ENCODE data around the gene SLC39A2. TPM values are rescaled to one million over a fixed set of nuclear protein-coding genes. Genes with fewer than 3 reads are reported as not detected.

Gene SLC39A2
- total and polyA plus RNA-seq, 9 of the 15 experiments (the other 6 are each of a cell fraction or from before 2014, with no cell fraction given) = 0.06 to 0.09 TPM; not detected in 7

DNA sequence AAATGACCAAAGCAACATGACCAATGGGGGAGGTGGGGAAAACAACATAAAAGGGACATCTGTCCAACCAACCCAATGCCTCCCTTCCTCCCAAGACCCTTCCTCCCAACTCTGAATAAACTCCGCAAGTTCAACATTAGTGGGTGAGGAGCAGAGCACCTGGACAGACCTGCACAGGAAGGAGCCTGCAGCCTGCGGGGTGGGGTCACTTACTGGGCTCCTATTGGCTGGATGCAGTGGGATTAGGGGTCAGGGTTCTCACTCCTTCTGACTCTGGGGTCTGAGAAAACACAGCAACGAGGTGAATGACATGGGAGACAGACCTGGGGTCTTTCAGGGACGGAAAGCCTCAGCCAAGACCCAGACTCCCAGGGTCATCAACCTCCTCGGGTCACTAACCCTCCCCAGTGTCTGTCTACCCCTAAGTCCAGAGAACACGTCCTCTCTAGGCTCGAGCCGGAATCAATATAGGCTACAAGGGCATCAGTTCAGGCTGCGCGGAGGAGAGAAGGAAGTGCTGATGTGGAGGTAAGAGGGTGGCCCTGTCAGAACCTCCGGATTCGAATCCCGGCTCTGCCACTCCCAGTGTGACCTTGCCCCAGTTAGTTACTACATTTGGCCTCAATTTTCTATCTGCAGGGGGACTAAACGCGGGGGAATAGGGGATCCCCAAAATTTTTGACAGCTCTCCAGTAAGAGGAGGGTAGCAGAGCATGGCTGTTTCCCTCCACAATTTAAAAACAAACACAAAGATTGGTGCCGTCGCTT lies 24.9 kb downstream of the SLC39A2 start:
- Histone ChIP-seq H3K9ac (ENCODE audit: insufficient read depth in 1 of 2, low read depth in 2 of 2, low read length in 2 of 2) (peak overlapping the region; percentile 77 to 91), H4K20me1 (replicated peaks; ENCODE audit: control insufficient read depth, insufficient read depth, low read length) (no peaks in the 10 kb centered on the region), H3K27me3 (ENCODE audit: control insufficient read depth in 2 of 2, insufficient read depth in 2 of 2, low read length in 2 of 2) (no peaks in the 10 kb centered on the region), H3K4me3 (peak overlapping the region; percentile 66), H3K9me1 (ENCODE audit: control insufficient read depth, insufficient read depth, low read length) (peaks cover 2% of the 10 kb centered on the region), H3K4me2 (ENCODE audit: insufficient read depth, low read length) (peak overlapping the region; percentile 82), H3K79me2 (ENCODE audit: control insufficient read depth, insufficient read depth, low read length) (peaks cover 21% of the 10 kb centered on the region), H3K9me3 (replicated peaks; ENCODE audit: control insufficient read depth, insufficient read depth, low read depth, low read length) (no peaks in the 10 kb centered on the region), H3K36me3 (ENCODE audit: control insufficient read depth, insufficient read depth, low read length) (peaks cover 18% of the 10 kb centered on the region; the same call in 1 of the 3 replicates), H3K27ac (ENCODE audit: extremely low read depth, low read depth, low read length) (peak overlapping the region; percentile 79), H3K4me1 (replicated peaks in 1 of 2; ENCODE audit: control insufficient read depth in 2 of 2, insufficient read depth in 2 of 2, low read length in 2 of 2) (peaks cover 35 to 39% of the 10 kb centered on the region in 2 experiments), H2AFZ (ENCODE audit: low read depth, low read length) (peak overlapping the region; percentile 80)
- BruUV-seq (replicated peaks) = no TSS peak
- ChIA-PET POLR2A (interaction anchor here (0.9 to 2.6 kb wide), 5 partner anchors 9 to 145 kb away, joined by 3 to 12 read pairs (median 3); no protein-coding TSS in a partner anchor), CTCF (ENCODE audit: low intra/inter-chr PET ratio) (no interaction called here)
- in situ Hi-C loops (cut with MboI) = no loop called here
- peak; percentile 40 for ATAC-seq
- FAIRE-seq = peak; percentile 57
- peak in 1 of 4 experiments; percentile 30 for DNase-seq (ENCODE audit: extremely low read depth in 1 of 4, low spot score in 3 of 4)
- WGBS (ENCODE audit: insufficient coverage, low coverage, missing lambda C conversion rate) = 13% methylated on average over 17 of the region's 17 CpGs
- TF ChIP-seq C11orf30 (IDR thresholded peaks at IDR 0.05; ENCODE audit: low read depth) (0 out of 2 replicates have a peak, but pooled peaks have one; percentile 14), RFX1 (IDR thresholded peaks at IDR 0.05) (no peak), KDM4B (IDR thresholded peaks at IDR 0.05; ENCODE audit: borderline replicate concordance in 2 of 2, low read depth in 1 of 2) (no peak), ZNF274 (IDR thresholded peaks at IDR 0.05; ENCODE audit: borderline replicate concordance, low read depth, low read length) (no peak), SPI1 (IDR thresholded peaks at IDR 0.05; ENCODE audit: borderline replicate concordance, low read depth, low read length) (peak; percentile 35; the same call in 1 of the 2 replicates), ZNF79 (CRISPR knock-in tag; IDR thresholded peaks at IDR 0.05; ENCODE audit: low read depth) (no peak), SREBF1 (IDR thresholded peaks at IDR 0.05; ENCODE audit: borderline replicate concordance, low read depth, low read length) (no peak), NELFE (IDR thresholded peaks at IDR 0.05; ENCODE audit: insufficient read depth, insufficient read length) (no peak), SMAD1 (IDR thresholded peaks at IDR 0.05; ENCODE audit: low read depth, low read length, partially characterized antibody) (no peak), KAT8 (IDR thresholded peaks at IDR 0.05; ENCODE audit: low read depth) (no peak)
- TF ChIP-seq, protein P1, sequence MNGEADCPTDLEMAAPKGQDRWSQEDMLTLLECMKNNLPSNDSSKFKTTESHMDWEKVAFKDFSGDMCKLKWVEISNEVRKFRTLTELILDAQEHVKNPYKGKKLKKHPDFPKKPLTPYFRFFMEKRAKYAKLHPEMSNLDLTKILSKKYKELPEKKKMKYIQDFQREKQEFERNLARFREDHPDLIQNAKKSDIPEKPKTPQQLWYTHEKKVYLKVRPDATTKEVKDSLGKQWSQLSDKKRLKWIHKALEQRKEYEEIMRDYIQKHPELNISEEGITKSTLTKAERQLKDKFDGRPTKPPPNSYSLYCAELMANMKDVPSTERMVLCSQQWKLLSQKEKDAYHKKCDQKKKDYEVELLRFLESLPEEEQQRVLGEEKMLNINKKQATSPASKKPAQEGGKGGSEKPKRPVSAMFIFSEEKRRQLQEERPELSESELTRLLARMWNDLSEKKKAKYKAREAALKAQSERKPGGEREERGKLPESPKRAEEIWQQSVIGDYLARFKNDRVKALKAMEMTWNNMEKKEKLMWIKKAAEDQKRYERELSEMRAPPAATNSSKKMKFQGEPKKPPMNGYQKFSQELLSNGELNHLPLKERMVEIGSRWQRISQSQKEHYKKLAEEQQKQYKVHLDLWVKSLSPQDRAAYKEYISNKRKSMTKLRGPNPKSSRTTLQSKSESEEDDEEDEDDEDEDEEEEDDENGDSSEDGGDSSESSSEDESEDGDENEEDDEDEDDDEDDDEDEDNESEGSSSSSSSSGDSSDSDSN (IDR thresholded peaks at IDR 0.05; ENCODE audit: borderline replicate concordance in 1 of 2, low read depth in 2 of 2, low read length in 2 of 2) = 0 out of 4 replicates have a peak, but pooled peaks of 1 of the 2 experiments have one; percentile 36
- intact Hi-C loops (cut with micrococcal nuclease) = no loop called here

Data from K562 (cell line).